Cardiac septum (tissue), 1 donor: ENCODE results near the gene COMMD4. TPM values are rescaled to one million over a fixed set of nuclear protein-coding genes. Genes with fewer than 3 reads are reported as not detected.
A peak's percentile ranks its signal among the peaks of the same experiment; 100 is the strongest.
"Not testable (repeated sequence)": the region's sequence is repeated elsewhere in the genome, so short reads cannot be mapped to it uniquely, and the experiment has no call there.

Source experiments
- DNase-seq: peaks from one replicate; pipeline ENCODE4 v3.0.0-alpha.2; 2020; ENCODE audit warnings: low spot score
- intact Hi-C: fragments of 100-400 bp; cut with DNase I; formaldehyde crosslinking; loops from one replicate; pipeline ENCODE4 v1.14.0; 2022
- total RNA-seq: library from RNA; stranded (reverse); fragmentation: NEBNext Ultra II Directional; extraction: Animal tissue kit (Norgen Biotek cat#: 25700); gene quantifications from one replicate; pipeline ENCODE4 v1.2.1, GENCODE V29; 2021
- donor health status: DM: no; HTN: no; CAD: no.

Gene COMMD4
- total RNA-seq, 1 donor from 2014 or later = 35.5 TPM

GRCh38 chr15:75327491-75327890, 8.4 kb upstream of the COMMD4 start:
- no peak for DNase-seq
- intact Hi-C loops = loop anchor here (10.0 kb wide), 1 partner anchor 113 kb away; no protein-coding TSS in a partner anchor

GRCh38 chr15:75328493-75329314, 7.2 kb upstream of the COMMD4 start:
- intact Hi-C loops = loop anchor here (10.0 kb wide), 1 partner anchor 114 kb away; no protein-coding TSS in a partner anchor
- DNase-seq = no peak

- DNase-seq = no peak
- intact Hi-C loops = loop anchor here (10.0 kb wide), 1 partner anchor 115 kb away; no protein-coding TSS in a partner anchor
Observed at GRCh38 chr15:75329571-75329970, 6.3 kb upstream of the COMMD4 start.

GRCh38 chr15:75332093-75332492, 3.8 kb upstream of the COMMD4 start:
- DNase-seq, intact Hi-C loops: not testable (repeated sequence)

GRCh38 chr15:75333654-75334419, 2.0 kb upstream of the COMMD4 start:
- intact Hi-C loops, DNase-seq: not testable (repeated sequence)

GRCh38 chr15:75335313-75335704, 554 bp upstream of the COMMD4 start:
- DNase-seq = no peak
- intact Hi-C loops = no loop called here

GRCh38 chr15:75338661-75339240, 2.9 kb downstream of the COMMD4 start:
- no peak for DNase-seq
- intact Hi-C loops = no loop called here

GRCh38 chr15:75339531-75340240, 3.8 kb downstream of the COMMD4 start:
- intact Hi-C loops = no loop called here
- no peak for DNase-seq

GRCh38 chr15:75342221-75342620, 6.4 kb downstream of the COMMD4 start:
- DNase-seq = no peak
- intact Hi-C loops = no loop called here

GRCh38 chr15:75343953-75344352, 8.1 kb downstream of the COMMD4 start:
- DNase-seq, intact Hi-C loops: not testable (repeated sequence)

GRCh38 chr15:75346796-75347221, 10.9 kb downstream of the COMMD4 start, which contains the start of gene NEIL1:
Gene NEIL1 (plus strand): TSS chr15:75347039. CDS start chr15:75348906, 1,867 bp downstream.
- intact Hi-C loops = no loop called here
- no peak for DNase-seq

GRCh38 chr15:75347222-75348033, 11.6 kb downstream of the COMMD4 start:
- intact Hi-C loops = no loop called here

GRCh38 chr15:75348034-75348561, 12.2 kb downstream of the COMMD4 start:
- DNase-seq = no peak
- intact Hi-C loops = no loop called here

More at GRCh38 chr15:75347222-75348033, 11.6 kb downstream of the COMMD4 start:
- DNase-seq = no peak

GRCh38 chr15:75348562-75349350, 12.9 kb downstream of the COMMD4 start:
- intact Hi-C loops = no loop called here
- DNase-seq = no peak

- intact Hi-C loops, DNase-seq: not testable (repeated sequence)
Observed at GRCh38 chr15:75349351-75349669, 13.4 kb downstream of the COMMD4 start.

- intact Hi-C loops = no loop called here
- DNase-seq = peak; percentile 86
Observed at GRCh38 chr15:75349851-75350588, 14.2 kb downstream of the COMMD4 start.
